ENCODE data around the gene IL36B. TPM values are rescaled to one million over a fixed set of nuclear protein-coding genes. Genes with fewer than 3 reads are reported as not detected.

The IL36B gene
- total and polyA plus RNA-seq, 10 donors = not detected

GRCh38 chr2:113077921-113078320 lies 25.3 kb upstream of the IL36B start:
- TF ChIP-seq POLR2A (IDR thresholded peaks at IDR 0.05) = no peak
- TF ChIP-seq, protein P1, sequence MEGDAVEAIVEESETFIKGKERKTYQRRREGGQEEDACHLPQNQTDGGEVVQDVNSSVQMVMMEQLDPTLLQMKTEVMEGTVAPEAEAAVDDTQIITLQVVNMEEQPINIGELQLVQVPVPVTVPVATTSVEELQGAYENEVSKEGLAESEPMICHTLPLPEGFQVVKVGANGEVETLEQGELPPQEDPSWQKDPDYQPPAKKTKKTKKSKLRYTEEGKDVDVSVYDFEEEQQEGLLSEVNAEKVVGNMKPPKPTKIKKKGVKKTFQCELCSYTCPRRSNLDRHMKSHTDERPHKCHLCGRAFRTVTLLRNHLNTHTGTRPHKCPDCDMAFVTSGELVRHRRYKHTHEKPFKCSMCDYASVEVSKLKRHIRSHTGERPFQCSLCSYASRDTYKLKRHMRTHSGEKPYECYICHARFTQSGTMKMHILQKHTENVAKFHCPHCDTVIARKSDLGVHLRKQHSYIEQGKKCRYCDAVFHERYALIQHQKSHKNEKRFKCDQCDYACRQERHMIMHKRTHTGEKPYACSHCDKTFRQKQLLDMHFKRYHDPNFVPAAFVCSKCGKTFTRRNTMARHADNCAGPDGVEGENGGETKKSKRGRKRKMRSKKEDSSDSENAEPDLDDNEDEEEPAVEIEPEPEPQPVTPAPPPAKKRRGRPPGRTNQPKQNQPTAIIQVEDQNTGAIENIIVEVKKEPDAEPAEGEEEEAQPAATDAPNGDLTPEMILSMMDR (IDR thresholded peaks at IDR 0.05 in 8 of 11, conservative IDR thresholded peaks at IDR 0.05 in 3 of 11) = no peak
- no peak for TF ChIP-seq POLR2AphosphoS5 (IDR thresholded peaks at IDR 0.05)

GRCh38 chr2:113076954-113077669 lies 24.4 kb upstream of the IL36B start:
- TF ChIP-seq, protein P1 (IDR thresholded peaks at IDR 0.05 in 8 of 11, conservative IDR thresholded peaks at IDR 0.05 in 3 of 11) = no peak
- no peak for TF ChIP-seq POLR2AphosphoS5 (IDR thresholded peaks at IDR 0.05)
- no peak for TF ChIP-seq POLR2A (IDR thresholded peaks at IDR 0.05)
- no peak overlapping the region for H3K4me3 ChIP-seq
- peaks cover 0 to 24% (median 0%) of the 10 kb centered on the region in 7 donors for H3K27me3 ChIP-seq (replicated peaks in 1 of 7)
- H3K9me3 ChIP-seq = no peaks in the 10 kb centered on the region
- H3K27ac ChIP-seq = no peak overlapping the region
- H3K36me3 ChIP-seq = no peaks in the 10 kb centered on the region
- 63 to 94% (median 67%) methylated on average over 3 of the region's 3 CpGs for WGBS, 5 donors
- DNase-seq = no peak
- no peaks in the 10 kb centered on the region for H3K4me1 ChIP-seq
- intact Hi-C loops (cut with DNase I; ENCODE audit: low total_unique reads) = no loop called here

More at GRCh38 chr2:113077921-113078320, 25.3 kb upstream of the IL36B start:
- 63 to 100% (median 87%) methylated on average over 1 of the region's 1 CpG for WGBS, 5 donors
- intact Hi-C loops (cut with DNase I; ENCODE audit: low total_unique reads) = no loop called here
- DNase-seq = no peak
- Histone ChIP-seq H3K4me3 (no peak overlapping the region), H3K4me1 (no peaks in the 10 kb centered on the region), H3K27ac (no peak overlapping the region), H3K9me3 (no peaks in the 10 kb centered on the region), H3K27me3 (replicated peaks in 1 of 7) (peaks cover 0 to 32% (median 0%) of the 10 kb centered on the region in 7 donors), H3K36me3 (no peaks in the 10 kb centered on the region)

DNA sequence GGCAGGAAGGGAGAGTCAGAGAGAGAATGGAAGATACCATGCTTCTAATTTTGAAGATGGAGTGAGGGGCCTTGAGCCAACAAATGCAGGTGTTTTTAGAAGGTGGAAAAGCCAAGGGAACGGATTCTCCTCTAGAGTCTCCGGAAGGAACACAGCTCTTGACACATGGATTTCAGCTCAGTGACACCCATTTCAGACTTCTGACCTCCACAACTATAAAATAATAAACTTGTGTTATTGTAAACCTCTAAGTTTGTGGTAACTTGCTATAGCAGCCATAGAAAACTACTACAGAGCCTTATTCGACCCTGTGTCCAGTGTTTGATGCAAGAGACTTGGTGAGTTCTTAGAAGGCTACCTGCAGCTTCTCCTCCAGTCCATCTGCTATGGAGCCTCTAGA lies 22.9 kb upstream of the IL36B start:
- no peak for TF ChIP-seq POLR2A (IDR thresholded peaks at IDR 0.05)
- no peak for TF ChIP-seq POLR2AphosphoS5 (IDR thresholded peaks at IDR 0.05)
- TF ChIP-seq, protein P1 (IDR thresholded peaks at IDR 0.05 in 8 of 11, conservative IDR thresholded peaks at IDR 0.05 in 3 of 11) = no peak
- Histone ChIP-seq H3K4me3 (no peak overlapping the region), H3K27me3 (replicated peaks in 1 of 7) (peaks cover 0 to 18% (median 0%) of the 10 kb centered on the region in 7 donors), H3K4me1 (no peaks in the 10 kb centered on the region), H3K27ac (no peak overlapping the region), H3K36me3 (no peaks in the 10 kb centered on the region), H3K9me3 (no peaks in the 10 kb centered on the region)
- no peak for DNase-seq
- 78 to 90% (median 88%) methylated on average over 3 of the region's 3 CpGs for WGBS, 5 donors
- intact Hi-C loops (cut with DNase I; ENCODE audit: low total_unique reads) = no loop called here

- Histone ChIP-seq H3K27me3 (replicated peaks in 1 of 7) (peaks cover 0 to 13% (median 0%) of the 10 kb centered on the region in 7 donors), H3K4me3 (no peak overlapping the region), H3K36me3 (no peaks in the 10 kb centered on the region), H3K9me3 (no peaks in the 10 kb centered on the region), H3K4me1 (no peaks in the 10 kb centered on the region), H3K27ac (no peak overlapping the region)
- WGBS, 5 donors = 39 to 70% (median 49%) methylated on average over 3 to 5 of the region's 5 CpGs
- TF ChIP-seq POLR2A (IDR thresholded peaks at IDR 0.05) (no peak), POLR2AphosphoS5 (IDR thresholded peaks at IDR 0.05) (no peak)
- TF ChIP-seq, protein P1 (IDR thresholded peaks at IDR 0.05 in 8 of 11, conservative IDR thresholded peaks at IDR 0.05 in 3 of 11) = no peak
- intact Hi-C loops (cut with DNase I; ENCODE audit: low total_unique reads) = no loop called here
- DNase-seq = no peak
Measured at GRCh38 chr2:113075030-113075429, 22.4 kb upstream of the IL36B start.

All from spleen (tissue), 11 donors.